ENCODE data around the gene CRACDL. TPM values are rescaled to one million over a fixed set of nuclear protein-coding genes. Genes with fewer than 3 reads are reported as not detected.

Gene CRACDL
- total RNA-seq, 1 experiment from 2014 or later = 1.1 TPM

GRCh38 chr2:98825858-98826257 is 110.2 kb downstream of the CRACDL start:
- H3K9me3 ChIP-seq = no peaks in the 10 kb centered on the region
- peaks cover 1% of the 10 kb centered on the region for H3K4me1 ChIP-seq
- H3K27me3 Mint-ChIP-seq (ENCODE audit: insufficient read depth, unreplicated experiment) = no peaks in the 10 kb centered on the region
- no peaks in the 10 kb centered on the region for H3K4me1 Mint-ChIP-seq (ENCODE audit: low read depth, unreplicated experiment)
- H3K9me3 Mint-ChIP-seq (ENCODE audit: unreplicated experiment) = no peaks in the 10 kb centered on the region
- no peaks in the 10 kb centered on the region for H3K36me3 Mint-ChIP-seq (ENCODE audit: insufficient read depth, unreplicated experiment)
- H3K36me3 ChIP-seq (ENCODE audit: control insufficient read depth, insufficient read depth, low read length) = no peaks in the 10 kb centered on the region
- POLR2A ChIA-PET = no interaction called here
- intact Hi-C loops (cut with micrococcal nuclease; ENCODE audit: unreplicated experiment) = no loop called here
- H3K4me3 Mint-ChIP-seq (ENCODE audit: unreplicated experiment) = no peak overlapping the region
- no peak overlapping the region for H3K4me3 ChIP-seq (ENCODE audit: low read depth, low read length)
- BruUV-seq (replicated peaks) = no TSS peak
- H3K27ac Mint-ChIP-seq (ENCODE audit: unreplicated experiment) = no peak overlapping the region
- no peak for DNase-seq
- no peak for TF ChIP-seq CTCF (IDR thresholded peaks at IDR 0.05; ENCODE audit: insufficient read depth in 1 of 2, low read depth in 1 of 2, low read length in 1 of 2, severe bottlenecking in 1 of 2, unreplicated experiment in 1 of 2)
- H3K27me3 ChIP-seq (replicated peaks; ENCODE audit: control insufficient read depth, insufficient read depth, low read length) = no peaks in the 10 kb centered on the region
- CTCF ChIA-PET = no interaction called here

GRCh38 chr2:98825404-98825803 is 110.6 kb downstream of the CRACDL start:
- BruUV-seq (replicated peaks) = no TSS peak
- no peaks in the 10 kb centered on the region for H3K36me3 Mint-ChIP-seq (ENCODE audit: insufficient read depth, unreplicated experiment)
- Histone ChIP-seq H3K27me3 (replicated peaks; ENCODE audit: control insufficient read depth, insufficient read depth, low read length) (no peaks in the 10 kb centered on the region), H3K4me1 (peaks cover 6% of the 10 kb centered on the region), H3K9me3 (no peaks in the 10 kb centered on the region), H3K4me3 (ENCODE audit: low read depth, low read length) (no peak overlapping the region), H3K36me3 (ENCODE audit: control insufficient read depth, insufficient read depth, low read length) (no peaks in the 10 kb centered on the region)
- CTCF ChIA-PET = no interaction called here
- POLR2A ChIA-PET = no interaction called here
- no peak overlapping the region for H3K27ac Mint-ChIP-seq (ENCODE audit: unreplicated experiment)
- DNase-seq = no peak
- no peak overlapping the region for H3K4me3 Mint-ChIP-seq (ENCODE audit: unreplicated experiment)
- H3K27me3 Mint-ChIP-seq (ENCODE audit: insufficient read depth, unreplicated experiment) = no peaks in the 10 kb centered on the region
- no peak for TF ChIP-seq CTCF (IDR thresholded peaks at IDR 0.05; ENCODE audit: insufficient read depth in 1 of 2, low read depth in 1 of 2, low read length in 1 of 2, severe bottlenecking in 1 of 2, unreplicated experiment in 1 of 2)
- intact Hi-C loops (cut with micrococcal nuclease; ENCODE audit: unreplicated experiment) = no loop called here
- H3K9me3 Mint-ChIP-seq (ENCODE audit: unreplicated experiment) = no peaks in the 10 kb centered on the region
- H3K4me1 Mint-ChIP-seq (ENCODE audit: low read depth, unreplicated experiment) = no peaks in the 10 kb centered on the region

- no TSS peak for BruUV-seq (replicated peaks)
- ChIA-PET CTCF (no interaction called here), POLR2A (no interaction called here)
- no peak for DNase-seq
- Histone ChIP-seq H3K4me1 (peaks cover 7% of the 10 kb centered on the region), H3K4me3 (ENCODE audit: low read depth, low read length) (no peak overlapping the region), H3K27me3 (replicated peaks; ENCODE audit: control insufficient read depth, insufficient read depth, low read length) (no peaks in the 10 kb centered on the region), H3K36me3 (ENCODE audit: control insufficient read depth, insufficient read depth, low read length) (no peaks in the 10 kb centered on the region), H3K9me3 (no peaks in the 10 kb centered on the region)
- Mint-ChIP-seq H3K4me3 (ENCODE audit: unreplicated experiment) (no peak overlapping the region), H3K27me3 (ENCODE audit: insufficient read depth, unreplicated experiment) (no peaks in the 10 kb centered on the region), H3K4me1 (ENCODE audit: low read depth, unreplicated experiment) (no peaks in the 10 kb centered on the region), H3K36me3 (ENCODE audit: insufficient read depth, unreplicated experiment) (no peaks in the 10 kb centered on the region), H3K9me3 (ENCODE audit: unreplicated experiment) (no peaks in the 10 kb centered on the region), H3K27ac (ENCODE audit: unreplicated experiment) (no peak overlapping the region)
- no peak for TF ChIP-seq CTCF (IDR thresholded peaks at IDR 0.05; ENCODE audit: insufficient read depth in 1 of 2, low read depth in 1 of 2, low read length in 1 of 2, severe bottlenecking in 1 of 2, unreplicated experiment in 1 of 2)
- intact Hi-C loops (cut with micrococcal nuclease; ENCODE audit: unreplicated experiment) = no loop called here
Observed at GRCh38 chr2:98825020-98825350, 111.0 kb downstream of the CRACDL start.
